Neural cell (in vitro differentiated cells): ENCODE measurements around the gene S100A16. TPM values are rescaled to one million over a fixed set of nuclear protein-coding genes. Genes with fewer than 3 reads are reported as not detected.

Experiments used
- H2AFZ ChIP-seq: fragments of 200-600, 300-800 bp; sonication (generic), shearing (Covaris generic); 2 replicates; pipeline ENCODE4 v1.6.0; 2014; ENCODE audit warnings: low read depth, mild to moderate bottlenecking, antibody characterized with exemption, low read length, moderate library complexity
- H3F3A ChIP-seq: fragments of 200-600 bp; shearing (Covaris generic); 2 replicates; pipeline ENCODE4 v1.6.1; 2016; ENCODE audit warnings: mild to moderate bottlenecking, moderate library complexity, mixed read lengths, antibody characterized with exemption, low read length; ENCODE audit not compliant: insufficient read depth, poor library complexity, severe bottlenecking
- H3K27ac ChIP-seq: fragments of 200-600, 300-800 bp; sonication (generic), shearing (Covaris generic); 2 replicates; pipeline ENCODE4 v1.5.1; 2014; ENCODE audit warnings: mild to moderate bottlenecking, low read length, moderate library complexity
- H3K27me3 ChIP-seq: fragments of 300-800, 200-600 bp; sonication (generic), shearing (Covaris generic); 2 replicates; pipeline ENCODE4 v1.6.0; 2014; ENCODE audit warnings: mild to moderate bottlenecking, low read depth, low read length, moderate library complexity; ENCODE audit not compliant: insufficient read depth
- H3K36me3 ChIP-seq: fragments of 300-800, 200-600 bp; sonication (generic), shearing (Covaris generic); 2 replicates; pipeline ENCODE4 v1.5.1; 2014; ENCODE audit warnings: mild to moderate bottlenecking, antibody characterized with exemption, low read length, moderate library complexity; ENCODE audit not compliant: insufficient read depth
- H3K4me2 ChIP-seq: fragments of 300-800, 200-600 bp; sonication (generic), shearing (Covaris generic); 2 replicates; pipeline ENCODE4 v1.6.0; 2014; ENCODE audit warnings: mild to moderate bottlenecking, low read length
- H3K4me3 ChIP-seq: fragments of 300-800, 200-600 bp; sonication (generic), shearing (Covaris generic); 2 replicates; pipeline ENCODE4 v1.5.1; 2014; ENCODE audit warnings: mild to moderate bottlenecking, low read length, moderate library complexity
- H3K79me2 ChIP-seq: fragments of 200-600 bp; shearing (Covaris generic); replicated peaks from 2 replicates; pipeline ENCODE4 v1.6.0; 2014; ENCODE audit warnings: mild to moderate bottlenecking, low read length, moderate library complexity; ENCODE audit not compliant: insufficient read depth
- H3K9ac ChIP-seq: fragments of 300-800, 200-600 bp; sonication (generic), shearing (Covaris generic); 2 replicates; pipeline ENCODE4 v1.6.1; 2016; ENCODE audit warnings: mild to moderate bottlenecking, low read length, mixed read lengths
- H3K9me2 ChIP-seq: fragments of 200-600 bp; shearing (Covaris generic); 2 replicates; pipeline ENCODE4 v1.6.1; 2016; ENCODE audit warnings: mild to moderate bottlenecking, low read length, mixed read lengths; ENCODE audit not compliant: insufficient read depth
- H3K9me3 ChIP-seq: fragments of 200-600, 300-800 bp; sonication (generic), shearing (Covaris generic); 2 replicates; pipeline ENCODE4 v1.6.1; 2016; ENCODE audit warnings: mild to moderate bottlenecking, mixed run types, low read length, moderate library complexity, mixed read lengths
- H4K20me1 ChIP-seq: fragments of 200-600 bp; shearing (Covaris generic); 2 replicates; pipeline ENCODE4 v1.6.1; 2016; ENCODE audit warnings: mild to moderate bottlenecking, mixed run types; ENCODE audit not compliant: insufficient read depth
- CTCF ChIP-seq: fragments of 450-650 bp; IDR thresholded peaks from 2 replicates; pipeline ENCODE4 v1.5.1; 2014; ENCODE audit warnings: antibody characterized with exemption, mild to moderate bottlenecking, moderate library complexity; ENCODE audit not compliant: poor library complexity, severe bottlenecking
- EP300 ChIP-seq: fragments of 450-650 bp; conservative IDR thresholded peaks from 2 replicates; pipeline ENCODE4 v1.6.1; 2014; ENCODE audit warnings: antibody characterized with exemption, mild to moderate bottlenecking, moderate library complexity; ENCODE audit not compliant: poor library complexity, severe bottlenecking
- EZH2 ChIP-seq: fragments of 200-600, 300-800 bp; shearing (Covaris generic), sonication (generic); IDR thresholded peaks from 2 replicates; pipeline ENCODE4 v1.6.1; 2014; ENCODE audit warnings: antibody characterized with exemption, low read length, borderline replicate concordance, mild to moderate bottlenecking; ENCODE audit not compliant: insufficient read depth, poor library complexity, severe bottlenecking
- MXI1 ChIP-seq: fragments of 450-650 bp; conservative IDR thresholded peaks from 2 replicates; pipeline ENCODE4 v1.6.1; 2014; ENCODE audit warnings: antibody characterized with exemption, mild to moderate bottlenecking; ENCODE audit not compliant: poor library complexity, severe bottlenecking
- POLR2AphosphoS5 ChIP-seq: IDR thresholded peaks from 2 replicates; pipeline ENCODE4 v1.6.1; 2012
- RAD21 ChIP-seq: fragments of 450-650 bp; conservative IDR thresholded peaks from 2 replicates; pipeline ENCODE4 v1.6.1; 2014; ENCODE audit warnings: antibody characterized with exemption, mild to moderate bottlenecking, moderate library complexity
- SMC3 ChIP-seq: fragments of 450-650 bp; conservative IDR thresholded peaks from 2 replicates; pipeline ENCODE4 v1.6.1; 2014; ENCODE audit warnings: antibody characterized with exemption, mild to moderate bottlenecking, moderate library complexity; ENCODE audit not compliant: poor library complexity
- TAF1 ChIP-seq: IDR thresholded peaks from 2 replicates; pipeline ENCODE4 v1.6.1; 2012; ENCODE audit warnings: low read depth
- polyA plus RNA-seq: library from polyadenylated mRNA; depleted of rRNA; stranded (reverse); fragments of >200 nt; gene quantifications from 2 replicates; pipeline ENCODE4 v1.2.3, GENCODE V29; 2014
- TF ChIP-seq, protein P1 (sequence below): IDR thresholded peaks from 2 replicates; pipeline ENCODE4 v1.6.1; 2012; ENCODE audit warnings: borderline replicate concordance

Gene S100A16
- polyA plus RNA-seq, 1 donor from 2014 or later, result not detected

GRCh38 chr1:153638261-153638660 lies 25.3 kb upstream of the S100A16 start:
- H4K20me1 ChIP-seq, result no peaks in the 10 kb centered on the region

DNA sequence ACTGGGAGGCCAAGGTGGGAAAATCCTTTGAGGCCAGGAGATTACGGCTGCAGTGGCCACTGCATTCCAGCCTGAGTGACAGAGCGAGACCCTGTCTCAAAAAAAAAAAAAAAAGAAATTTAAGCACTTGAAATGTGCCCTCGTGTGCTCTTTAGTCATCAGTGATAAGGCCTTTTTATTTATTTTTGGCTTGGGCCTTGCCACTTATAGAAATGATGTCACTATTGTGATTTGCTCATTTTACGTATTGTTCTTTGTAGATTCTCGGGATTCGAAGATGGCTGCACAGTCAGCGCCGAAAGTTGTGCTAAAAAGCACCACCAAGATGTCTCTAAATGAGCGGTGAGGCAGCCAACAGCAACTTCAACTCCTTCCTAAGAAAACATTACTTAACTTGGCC lies 23.4 kb upstream of the S100A16 start:
- peaks cover 11% of the 10 kb centered on the region for H3K36me3 ChIP-seq
- peaks cover 36% of the 10 kb centered on the region for H3K79me2 ChIP-seq
- no peak overlapping the region for H3K4me2 ChIP-seq
- no peak overlapping the region for H2AFZ ChIP-seq
- H3K27ac ChIP-seq, result no peak overlapping the region
- TF ChIP-seq EP300 (no peak), SMC3 (no peak), RAD21 (no peak), POLR2AphosphoS5 (no peak), CTCF (no peak), MXI1 (no peak), TAF1 (no peak), EZH2 (no peak)
- TF ChIP-seq, protein P1, sequence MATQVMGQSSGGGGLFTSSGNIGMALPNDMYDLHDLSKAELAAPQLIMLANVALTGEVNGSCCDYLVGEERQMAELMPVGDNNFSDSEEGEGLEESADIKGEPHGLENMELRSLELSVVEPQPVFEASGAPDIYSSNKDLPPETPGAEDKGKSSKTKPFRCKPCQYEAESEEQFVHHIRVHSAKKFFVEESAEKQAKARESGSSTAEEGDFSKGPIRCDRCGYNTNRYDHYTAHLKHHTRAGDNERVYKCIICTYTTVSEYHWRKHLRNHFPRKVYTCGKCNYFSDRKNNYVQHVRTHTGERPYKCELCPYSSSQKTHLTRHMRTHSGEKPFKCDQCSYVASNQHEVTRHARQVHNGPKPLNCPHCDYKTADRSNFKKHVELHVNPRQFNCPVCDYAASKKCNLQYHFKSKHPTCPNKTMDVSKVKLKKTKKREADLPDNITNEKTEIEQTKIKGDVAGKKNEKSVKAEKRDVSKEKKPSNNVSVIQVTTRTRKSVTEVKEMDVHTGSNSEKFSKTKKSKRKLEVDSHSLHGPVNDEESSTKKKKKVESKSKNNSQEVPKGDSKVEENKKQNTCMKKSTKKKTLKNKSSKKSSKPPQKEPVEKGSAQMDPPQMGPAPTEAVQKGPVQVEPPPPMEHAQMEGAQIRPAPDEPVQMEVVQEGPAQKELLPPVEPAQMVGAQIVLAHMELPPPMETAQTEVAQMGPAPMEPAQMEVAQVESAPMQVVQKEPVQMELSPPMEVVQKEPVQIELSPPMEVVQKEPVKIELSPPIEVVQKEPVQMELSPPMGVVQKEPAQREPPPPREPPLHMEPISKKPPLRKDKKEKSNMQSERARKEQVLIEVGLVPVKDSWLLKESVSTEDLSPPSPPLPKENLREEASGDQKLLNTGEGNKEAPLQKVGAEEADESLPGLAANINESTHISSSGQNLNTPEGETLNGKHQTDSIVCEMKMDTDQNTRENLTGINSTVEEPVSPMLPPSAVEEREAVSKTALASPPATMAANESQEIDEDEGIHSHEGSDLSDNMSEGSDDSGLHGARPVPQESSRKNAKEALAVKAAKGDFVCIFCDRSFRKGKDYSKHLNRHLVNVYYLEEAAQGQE, result no peak
- no peak overlapping the region for H3K9ac ChIP-seq
- H3F3A ChIP-seq, result no peaks in the 10 kb centered on the region
- no peaks in the 10 kb centered on the region for H3K9me3 ChIP-seq
- no peaks in the 10 kb centered on the region for H4K20me1 ChIP-seq
- H3K9me2 ChIP-seq, result no peaks in the 10 kb centered on the region
- H3K4me3 ChIP-seq, result peak overlapping the region; percentile 79
- H3K27me3 ChIP-seq, result no peaks in the 10 kb centered on the region

More at GRCh38 chr1:153638261-153638660, 25.3 kb upstream of the S100A16 start:
- H3K4me2 ChIP-seq, result no peak overlapping the region
- no peak overlapping the region for H3K9ac ChIP-seq
- H2AFZ ChIP-seq, result no peak overlapping the region
- peaks cover 36% of the 10 kb centered on the region for H3K79me2 ChIP-seq
- peaks cover 11% of the 10 kb centered on the region for H3K36me3 ChIP-seq
- H3K4me3 ChIP-seq, result no peak overlapping the region
- no peaks in the 10 kb centered on the region for H3K9me2 ChIP-seq
- H3K27ac ChIP-seq, result no peak overlapping the region
- H3F3A ChIP-seq, result no peaks in the 10 kb centered on the region
- TF ChIP-seq SMC3, result no peak
- TF ChIP-seq POLR2AphosphoS5, result no peak
- no peak for TF ChIP-seq TAF1
- TF ChIP-seq RAD21, result no peak
- no peak for TF ChIP-seq EP300
- TF ChIP-seq, protein P1, result no peak
- no peak for TF ChIP-seq EZH2
- no peak for TF ChIP-seq CTCF
- no peak for TF ChIP-seq MXI1
- H3K27me3 ChIP-seq, result no peaks in the 10 kb centered on the region
- no peaks in the 10 kb centered on the region for H3K9me3 ChIP-seq
